Liver (tissue), 3 donors: ENCODE measurements around the gene MGAT5.

Source experiments
- JUND ChIP-seq, 2 donors: IDR thresholded peaks; 2 replicates each; pipeline ENCODE4 v1.6.1; 2016; ENCODE audit warnings: antibody characterized with exemption in 2 of 2
- SP1 ChIP-seq: IDR thresholded peaks from 2 replicates; pipeline ENCODE4 v1.6.1; 2018; ENCODE audit warnings: antibody characterized with exemption, mild to moderate bottlenecking
- TF ChIP-seq, protein P1 (sequence below): fragments of 150-350 bp; IDR thresholded peaks from 2 replicates; pipeline ENCODE4 v1.5.1; 2017; ENCODE audit warnings: improper control_type of control experiment, low read depth, low read length; ENCODE audit not compliant: missing input control
- TF ChIP-seq, protein P2 (sequence below): IDR thresholded peaks from 2 replicates; pipeline ENCODE4 v1.6.1; 2016; ENCODE audit warnings: antibody characterized with exemption, mild to moderate bottlenecking
- donor health status: healthy.
- donor health status: healthy.

DNA sequence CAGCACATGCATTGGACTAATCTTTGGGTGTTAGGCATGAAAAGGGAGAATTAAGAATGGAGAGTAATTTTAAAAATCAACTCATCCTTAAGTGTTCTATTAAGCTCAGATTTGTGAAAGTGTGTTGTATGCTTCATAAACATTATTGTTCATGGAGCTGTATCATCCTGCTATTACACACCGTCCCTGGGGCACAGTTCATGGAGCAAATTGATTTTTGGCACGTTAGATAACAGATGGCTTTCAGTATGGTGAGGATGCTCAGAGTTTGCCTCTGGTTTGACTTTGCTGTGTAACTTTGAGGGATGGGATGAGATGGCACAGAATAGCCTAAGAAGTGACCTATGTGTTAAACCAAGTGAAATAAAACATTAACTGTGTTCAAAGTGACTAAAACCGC is 97.1 kb downstream of the MGAT5 start:
- TF ChIP-seq, protein P1, sequence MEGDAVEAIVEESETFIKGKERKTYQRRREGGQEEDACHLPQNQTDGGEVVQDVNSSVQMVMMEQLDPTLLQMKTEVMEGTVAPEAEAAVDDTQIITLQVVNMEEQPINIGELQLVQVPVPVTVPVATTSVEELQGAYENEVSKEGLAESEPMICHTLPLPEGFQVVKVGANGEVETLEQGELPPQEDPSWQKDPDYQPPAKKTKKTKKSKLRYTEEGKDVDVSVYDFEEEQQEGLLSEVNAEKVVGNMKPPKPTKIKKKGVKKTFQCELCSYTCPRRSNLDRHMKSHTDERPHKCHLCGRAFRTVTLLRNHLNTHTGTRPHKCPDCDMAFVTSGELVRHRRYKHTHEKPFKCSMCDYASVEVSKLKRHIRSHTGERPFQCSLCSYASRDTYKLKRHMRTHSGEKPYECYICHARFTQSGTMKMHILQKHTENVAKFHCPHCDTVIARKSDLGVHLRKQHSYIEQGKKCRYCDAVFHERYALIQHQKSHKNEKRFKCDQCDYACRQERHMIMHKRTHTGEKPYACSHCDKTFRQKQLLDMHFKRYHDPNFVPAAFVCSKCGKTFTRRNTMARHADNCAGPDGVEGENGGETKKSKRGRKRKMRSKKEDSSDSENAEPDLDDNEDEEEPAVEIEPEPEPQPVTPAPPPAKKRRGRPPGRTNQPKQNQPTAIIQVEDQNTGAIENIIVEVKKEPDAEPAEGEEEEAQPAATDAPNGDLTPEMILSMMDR: no peak
- no peak for TF ChIP-seq SP1
- TF ChIP-seq, protein P2, sequence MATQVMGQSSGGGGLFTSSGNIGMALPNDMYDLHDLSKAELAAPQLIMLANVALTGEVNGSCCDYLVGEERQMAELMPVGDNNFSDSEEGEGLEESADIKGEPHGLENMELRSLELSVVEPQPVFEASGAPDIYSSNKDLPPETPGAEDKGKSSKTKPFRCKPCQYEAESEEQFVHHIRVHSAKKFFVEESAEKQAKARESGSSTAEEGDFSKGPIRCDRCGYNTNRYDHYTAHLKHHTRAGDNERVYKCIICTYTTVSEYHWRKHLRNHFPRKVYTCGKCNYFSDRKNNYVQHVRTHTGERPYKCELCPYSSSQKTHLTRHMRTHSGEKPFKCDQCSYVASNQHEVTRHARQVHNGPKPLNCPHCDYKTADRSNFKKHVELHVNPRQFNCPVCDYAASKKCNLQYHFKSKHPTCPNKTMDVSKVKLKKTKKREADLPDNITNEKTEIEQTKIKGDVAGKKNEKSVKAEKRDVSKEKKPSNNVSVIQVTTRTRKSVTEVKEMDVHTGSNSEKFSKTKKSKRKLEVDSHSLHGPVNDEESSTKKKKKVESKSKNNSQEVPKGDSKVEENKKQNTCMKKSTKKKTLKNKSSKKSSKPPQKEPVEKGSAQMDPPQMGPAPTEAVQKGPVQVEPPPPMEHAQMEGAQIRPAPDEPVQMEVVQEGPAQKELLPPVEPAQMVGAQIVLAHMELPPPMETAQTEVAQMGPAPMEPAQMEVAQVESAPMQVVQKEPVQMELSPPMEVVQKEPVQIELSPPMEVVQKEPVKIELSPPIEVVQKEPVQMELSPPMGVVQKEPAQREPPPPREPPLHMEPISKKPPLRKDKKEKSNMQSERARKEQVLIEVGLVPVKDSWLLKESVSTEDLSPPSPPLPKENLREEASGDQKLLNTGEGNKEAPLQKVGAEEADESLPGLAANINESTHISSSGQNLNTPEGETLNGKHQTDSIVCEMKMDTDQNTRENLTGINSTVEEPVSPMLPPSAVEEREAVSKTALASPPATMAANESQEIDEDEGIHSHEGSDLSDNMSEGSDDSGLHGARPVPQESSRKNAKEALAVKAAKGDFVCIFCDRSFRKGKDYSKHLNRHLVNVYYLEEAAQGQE: no peak
- TF ChIP-seq JUND (IDR thresholded peaks at IDR 0.05): no peak
